HepG2 (cell line): ENCODE data around the gene RPL18. TPM values are rescaled to one million over a fixed set of nuclear protein-coding genes. Genes with fewer than 3 reads are reported as not detected.

Source experiments
- ATAC-seq: fragments of 200-7000 bp; cut with Tn5 transposase; 3 replicates; pipeline ENCODE4 v1.9.1; 2020; ENCODE audit warnings: mild to moderate bottlenecking, moderate library complexity
- BruUV-seq: library from RNA; stranded (reverse); fragments of 400-500 nt; replicated peaks from 2 replicates; lab custom pipeline; 2021; lab: Mats Ljungman, UMichigan
- CTCF ChIA-PET: fragments of 300-600 bp; formaldehyde crosslinking; extraction: SDS; loops from one replicate; lab custom pipeline; 2021; ENCODE audit warnings: low total read pairs, inconsistent platforms, low intra/inter-chr PET ratio; lab: Yijun Ruan, JAX
- POLR2A ChIA-PET: fragments of 350-600 bp; sonication (Branson Sonifier 250); formaldehyde crosslinking; loops from one replicate; lab custom pipeline; 2020; ENCODE audit warnings: antibody characterized with exemption, inconsistent platforms; lab: Yijun Ruan, JAX
- DNase-seq: peaks from one replicate; pipeline ENCODE4 v3.0.0-alpha.2; 2015; ENCODE audit warnings: low spot score
- FAIRE-seq: peaks from 3 replicates; lab custom pipeline; 2011; peaks lifted over from hg19 to GRCh38; lab: Jason Lieb, UNC
- H2AFZ ChIP-seq: one replicate; pipeline ENCODE4 v1.6.1; 2011; ENCODE audit warnings: low read length, inconsistent platforms
- H3K27ac ChIP-seq: fragments of 300-600 bp; 3 replicates; pipeline ENCODE4 v1.8.0; 2011; ENCODE audit warnings: mixed run types, mild to moderate bottlenecking, mixed read lengths, low read length, inconsistent platforms; ENCODE audit not compliant: insufficient read depth; ENCODE audit errors: extremely low read length
- H3K27me3 ChIP-seq, 2 experiments: fragments of 200-600 bp in 1 of 2; 2 replicates in 1 of 2; 3 replicates in 1 of 2; pipeline versions ENCODE4 v1.6.0 to v1.8.0; 2011; ENCODE audit warnings: low read length in 2 of 2, mild to moderate bottlenecking in 2 of 2, moderate library complexity in 2 of 2, inconsistent platforms in 1 of 2; ENCODE audit not compliant: insufficient read depth in 2 of 2, control insufficient read depth in 1 of 2
- H3K36me3 ChIP-seq, 2 experiments: fragments of 200-600 bp in 1 of 2; replicated peaks in 1 of 2; 2 replicates in 1 of 2; 3 replicates in 1 of 2; pipeline versions ENCODE4 v1.5.1 to v1.8.0; 2011; ENCODE audit warnings: low read length in 2 of 2, inconsistent platforms in 1 of 2; ENCODE audit not compliant: insufficient read depth in 2 of 2, control insufficient read depth in 1 of 2
- H3K4me1 ChIP-seq: 2 replicates; pipeline ENCODE4 v1.5.1; 2012; ENCODE audit warnings: low read length, inconsistent platforms; ENCODE audit not compliant: insufficient read depth
- H3K4me2 ChIP-seq: 2 replicates; pipeline ENCODE4 v1.6.0; 2011; ENCODE audit warnings: low read depth, low read length, inconsistent platforms
- H3K4me3 ChIP-seq, 3 experiments: fragments of 200-600 bp in 1 of 3; sonication (generic), shearing (Covaris generic) in 1 of 3; replicated peaks in 1 of 3; 2 replicates each; pipeline ENCODE4 v1.5.1; 2011 to 2016; ENCODE audit warnings: low read length in 3 of 3, inconsistent platforms in 2 of 3, low read depth in 2 of 3, mild to moderate bottlenecking in 2 of 3, control low read depth in 1 of 3, mixed read lengths in 1 of 3; ENCODE audit not compliant: insufficient read depth in 1 of 3
- H3K79me2 ChIP-seq: one replicate; pipeline ENCODE4 v1.6.1; 2011; ENCODE audit warnings: low read length, inconsistent platforms; ENCODE audit not compliant: insufficient read depth
- H3K9ac ChIP-seq: 2 replicates; pipeline ENCODE4 v1.6.0; 2011; ENCODE audit warnings: mild to moderate bottlenecking, low read depth, low read length, inconsistent platforms; ENCODE audit not compliant: insufficient read depth
- H3K9me3 ChIP-seq: 2 replicates; pipeline ENCODE4 v1.5.1; 2012; ENCODE audit warnings: mild to moderate bottlenecking, low read length
- H4K20me1 ChIP-seq: 2 replicates; pipeline ENCODE4 v1.6.0; 2011; ENCODE audit warnings: inconsistent platforms, mild to moderate bottlenecking, low read length, moderate library complexity; ENCODE audit not compliant: insufficient read depth
- ATF7 ChIP-seq, 2 experiments: fragments of 450-650 bp in 1 of 2; sonication (generic) in 1 of 2; formaldehyde crosslinking in 1 of 2; IDR thresholded peaks; 2 replicates each; pipeline versions ENCODE4 v1.4.0 to v1.6.1; 2016 to 2020; ENCODE audit warnings: antibody characterized with exemption in 1 of 2, mild to moderate bottlenecking in 1 of 2, missing genetic modification reagents in 1 of 2
- CREM ChIP-seq, 2 experiments: sonication (generic) in 1 of 2; formaldehyde crosslinking in 1 of 2; IDR thresholded peaks; 2 replicates each; pipeline versions ENCODE4 v1.4.0 to v1.6.1; 2016 to 2020; ENCODE audit warnings: antibody characterized with exemption in 1 of 2, mild to moderate bottlenecking in 1 of 2, missing genetic modification reagents in 1 of 2
- EED ChIP-seq: sonication (generic); formaldehyde crosslinking; IDR thresholded peaks from 2 replicates; pipeline ENCODE4 v1.5.0; 2020; ENCODE audit warnings: mild to moderate bottlenecking, missing genetic modification reagents
- FOXC1 ChIP-seq: sonication (generic); formaldehyde crosslinking; IDR thresholded peaks from 2 replicates; pipeline ENCODE4 v1.8.0; 2022; ENCODE audit warnings: mild to moderate bottlenecking, missing genetic modification reagents, borderline replicate concordance
- HOXA7 ChIP-seq: sonication (generic); formaldehyde crosslinking; IDR thresholded peaks from 2 replicates; pipeline ENCODE4 v1.8.1; 2022; ENCODE audit warnings: mild to moderate bottlenecking, missing genetic modification reagents, moderate library complexity
- MEIS2 ChIP-seq: sonication (generic); formaldehyde crosslinking; IDR thresholded peaks from 2 replicates; pipeline ENCODE4 v1.9.0; 2021; ENCODE audit warnings: mild to moderate bottlenecking, missing genetic modification reagents
- NFKBIZ ChIP-seq: IDR thresholded peaks from 2 replicates; pipeline ENCODE4 v1.6.1; 2018; ENCODE audit warnings: missing genetic modification reagents, missing compliant biosample characterization
- NFYB ChIP-seq: sonication (generic); formaldehyde crosslinking; IDR thresholded peaks from 2 replicates; pipeline ENCODE4 v1.4.0; 2020; ENCODE audit warnings: missing genetic modification reagents
- PHF5A ChIP-seq: IDR thresholded peaks from one replicate; pipeline ENCODE4 v1.6.1; 2018; ENCODE audit warnings: low read depth, missing genetic modification reagents; ENCODE audit not compliant: unreplicated experiment
- REPIN1 ChIP-seq: sonication (generic); formaldehyde crosslinking; IDR thresholded peaks from 2 replicates; pipeline ENCODE4 v1.8.0; 2022; ENCODE audit warnings: missing genetic modification reagents, low read depth, mild to moderate bottlenecking, borderline replicate concordance
- RFXAP ChIP-seq: sonication (generic); formaldehyde crosslinking; IDR thresholded peaks from 2 replicates; pipeline ENCODE4 v1.4.0; 2020; ENCODE audit warnings: missing genetic modification reagents, borderline replicate concordance
- SMAD1 ChIP-seq: sonication (generic); formaldehyde crosslinking; IDR thresholded peaks from 2 replicates; pipeline ENCODE4 v1.4.0; 2020; ENCODE audit warnings: missing genetic modification reagents, low read depth, mild to moderate bottlenecking, borderline replicate concordance
- TP53 ChIP-seq: sonication (generic); formaldehyde crosslinking; conservative IDR thresholded peaks from 2 replicates; pipeline ENCODE4 v1.4.0; 2020; ENCODE audit warnings: missing genetic modification reagents
- ZNF451 ChIP-seq: sonication (generic); formaldehyde crosslinking; IDR thresholded peaks from 2 replicates; pipeline ENCODE4 v1.5.0; 2020; ENCODE audit warnings: mild to moderate bottlenecking, missing genetic modification reagents
- ZNF563 ChIP-seq: sonication (generic); formaldehyde crosslinking; IDR thresholded peaks from 2 replicates; pipeline ENCODE4 v1.8.0; 2022; ENCODE audit warnings: mild to moderate bottlenecking, moderate library complexity, missing genetic modification reagents
- WGBS: methylation state at CpG from one replicate; pipeline ENCODE4 v1.1.6; 2017; ENCODE audit warnings: low lambda C conversion rate; 5-methylcytosine and 5-hydroxymethylcytosine counted together
- in situ Hi-C: cut with HindIII; loops from 2 replicates; pipeline ENCODE4 v1.10.0; 2017; ENCODE audit warnings: low pct_unique_long_range_greater_than_20kb; ENCODE audit not compliant: extremely low pct_ligation_motif_present
- intact Hi-C: fragments of 100-400 bp; cut with micrococcal nuclease; formaldehyde crosslinking; loops from one replicate; pipeline ENCODE4 v1.10.0; 2022; ENCODE audit not compliant: unreplicated experiment
- polyA plus RNA-seq, 8 experiments: library from polyadenylated mRNA; depleted of rRNA in 3 of 8; stranded (reverse) in 7 of 8; unstranded in 1 of 8; fragments of >200 nt; fragmentation: Illumina TruSeq in 4 of 8; extraction: Trizol in 4 of 8; gene quantifications; 2 replicates each; pipeline versions ENCODE4 v1.2.1 to v1.2.3, GENCODE V29; 2011 to 2016; ENCODE audit warnings: low read depth in 4 of 8, missing spikeins in 1 of 8, mixed read lengths in 1 of 8; ENCODE audit not compliant: insufficient read depth in 1 of 8
- total RNA-seq, 5 experiments: library from RNA; depleted of rRNA; stranded (reverse); fragments of >200 nt; fragmentation: Illumina TruSeq; extraction: Trizol; gene quantifications; 2 replicates each; pipeline ENCODE4 v1.2.3, GENCODE V29; 2016; ENCODE audit warnings: low read depth in 1 of 5
- TF ChIP-seq, protein P1 (sequence below): sonication (generic); formaldehyde crosslinking; IDR thresholded peaks from 2 replicates; pipeline ENCODE4 v1.4.0; 2020; ENCODE audit warnings: mild to moderate bottlenecking, missing genetic modification reagents
- TF ChIP-seq, protein P2 (sequence below): sonication (generic); formaldehyde crosslinking; IDR thresholded peaks from 2 replicates; pipeline ENCODE4 v1.4.0; 2020; ENCODE audit warnings: mild to moderate bottlenecking, missing genetic modification reagents
- TF ChIP-seq, protein P3 (sequence below): sonication (generic); formaldehyde crosslinking; IDR thresholded peaks from 2 replicates; pipeline ENCODE4 v1.5.0; 2020; ENCODE audit warnings: missing genetic modification reagents
- TF ChIP-seq, protein P4 (sequence below): IDR thresholded peaks from 2 replicates; pipeline ENCODE4 v1.6.1; 2016; ENCODE audit warnings: missing compliant biosample characterization, missing genetic modification reagents, borderline replicate concordance

RPL18 gene
- total and polyA plus RNA-seq, 2 of the 13 experiments (the other 11 are each of a cell fraction or from before 2014, with no cell fraction given): 1,485 to 1,639 TPM

DNA sequence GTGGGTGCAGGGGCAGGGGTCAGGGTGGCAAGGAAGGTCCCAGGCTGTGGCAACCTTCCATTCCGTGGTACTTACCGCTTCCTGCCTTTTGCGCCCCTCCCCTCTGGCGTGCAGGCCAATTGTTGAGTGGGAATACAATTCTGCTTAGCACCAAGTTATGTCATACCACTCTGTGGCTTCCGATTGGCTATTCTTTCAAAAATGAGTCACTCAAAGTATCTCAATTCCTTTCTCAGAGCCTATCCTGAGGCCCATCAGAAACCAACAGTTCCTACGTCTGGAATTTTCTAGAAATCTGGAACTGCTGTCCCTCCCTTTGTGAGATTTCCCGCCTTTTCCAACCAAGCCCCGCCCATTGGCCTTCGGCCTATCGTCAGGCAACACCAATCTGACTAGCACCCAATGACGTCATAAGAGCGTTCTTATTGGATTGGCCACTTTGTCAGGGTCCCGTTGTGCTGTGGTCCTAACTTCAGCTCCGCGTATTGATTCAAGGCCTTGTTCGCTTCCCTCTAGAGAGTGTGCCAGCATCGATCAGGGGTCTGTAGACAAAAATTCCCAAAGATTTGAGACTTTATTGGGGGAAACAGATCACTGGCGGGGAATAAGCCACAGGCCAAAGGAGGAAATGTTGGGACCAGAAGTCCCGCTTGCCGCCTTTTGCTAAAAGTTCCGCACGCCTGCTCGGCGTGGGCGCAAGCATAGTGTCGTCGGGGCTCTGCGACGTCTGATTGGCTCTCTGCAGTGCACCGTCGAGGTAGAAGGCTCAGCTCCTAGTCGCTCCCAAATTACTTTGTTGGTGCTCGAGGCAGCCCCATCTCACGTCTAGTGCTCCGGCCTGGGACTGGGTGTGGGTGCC, 42.1 kb upstream of the RPL18 start:
- Histone ChIP-seq H3K79me2 (no peaks in the 10 kb centered on the region), H3K4me2 (no peak overlapping the region), H4K20me1 (no peaks in the 10 kb centered on the region), H3K4me3 (no peak overlapping the region), H3K4me1 (no peaks in the 10 kb centered on the region), H2AFZ (no peak overlapping the region), H3K9me3 (no peaks in the 10 kb centered on the region), H3K9ac (no peak overlapping the region), H3K27ac (no peak overlapping the region), H3K27me3 (peaks cover 1 to 6% of the 10 kb centered on the region in 2 experiments; a peak in 2 of 5 replicates), H3K36me3 (no peaks in the 10 kb centered on the region)
- WGBS: 68% methylated on average over 32 of the region's 35 CpGs
- ChIA-PET CTCF (interaction anchor here (0.7 kb wide), 1 partner anchor 23 kb away, joined by 3 read pairs; no protein-coding TSS in a partner anchor), POLR2A (no interaction called here)
- peak; percentile 58 for FAIRE-seq
- in situ Hi-C loops (no loop called here), intact Hi-C loops (no loop called here)
- ATAC-seq: peak; percentile 74
- DNase-seq: peak; percentile 66
- no TSS peak for BruUV-seq
- TF ChIP-seq CREM (IDR thresholded peaks at IDR 0.05): peak; percentile 81
- no peak for TF ChIP-seq CREM (CRISPR knock-in tag; IDR thresholded peaks at IDR 0.05)
- 0 out of 2 replicates have a peak, but pooled peaks have one; percentile 27 for TF ChIP-seq NFKBIZ (CRISPR knock-in tag)
- no peak for TF ChIP-seq SMAD1 (CRISPR knock-in tag)
- no peak for TF ChIP-seq ZNF563 (CRISPR knock-in tag)
- TF ChIP-seq RFXAP: peak; percentile 99
- TF ChIP-seq TP53 (CRISPR knock-in tag): no peak
- peak; percentile 98 for TF ChIP-seq ATF7 (IDR thresholded peaks at IDR 0.05)
- no peak for TF ChIP-seq ATF7 (CRISPR knock-in tag; IDR thresholded peaks at IDR 0.05)
- TF ChIP-seq, protein P1, sequence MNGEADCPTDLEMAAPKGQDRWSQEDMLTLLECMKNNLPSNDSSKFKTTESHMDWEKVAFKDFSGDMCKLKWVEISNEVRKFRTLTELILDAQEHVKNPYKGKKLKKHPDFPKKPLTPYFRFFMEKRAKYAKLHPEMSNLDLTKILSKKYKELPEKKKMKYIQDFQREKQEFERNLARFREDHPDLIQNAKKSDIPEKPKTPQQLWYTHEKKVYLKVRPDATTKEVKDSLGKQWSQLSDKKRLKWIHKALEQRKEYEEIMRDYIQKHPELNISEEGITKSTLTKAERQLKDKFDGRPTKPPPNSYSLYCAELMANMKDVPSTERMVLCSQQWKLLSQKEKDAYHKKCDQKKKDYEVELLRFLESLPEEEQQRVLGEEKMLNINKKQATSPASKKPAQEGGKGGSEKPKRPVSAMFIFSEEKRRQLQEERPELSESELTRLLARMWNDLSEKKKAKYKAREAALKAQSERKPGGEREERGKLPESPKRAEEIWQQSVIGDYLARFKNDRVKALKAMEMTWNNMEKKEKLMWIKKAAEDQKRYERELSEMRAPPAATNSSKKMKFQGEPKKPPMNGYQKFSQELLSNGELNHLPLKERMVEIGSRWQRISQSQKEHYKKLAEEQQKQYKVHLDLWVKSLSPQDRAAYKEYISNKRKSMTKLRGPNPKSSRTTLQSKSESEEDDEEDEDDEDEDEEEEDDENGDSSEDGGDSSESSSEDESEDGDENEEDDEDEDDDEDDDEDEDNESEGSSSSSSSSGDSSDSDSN (CRISPR knock-in tag): no peak
- no peak for TF ChIP-seq MEIS2
- no peak for TF ChIP-seq FOXC1
- TF ChIP-seq, protein P2, sequence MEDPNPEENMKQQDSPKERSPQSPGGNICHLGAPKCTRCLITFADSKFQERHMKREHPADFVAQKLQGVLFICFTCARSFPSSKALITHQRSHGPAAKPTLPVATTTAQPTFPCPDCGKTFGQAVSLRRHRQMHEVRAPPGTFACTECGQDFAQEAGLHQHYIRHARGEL: no peak
- TF ChIP-seq PHF5A (CRISPR knock-in tag): no peak
- no peak for TF ChIP-seq HOXA7 (CRISPR knock-in tag)
- no peak for TF ChIP-seq REPIN1
- TF ChIP-seq, protein P3, sequence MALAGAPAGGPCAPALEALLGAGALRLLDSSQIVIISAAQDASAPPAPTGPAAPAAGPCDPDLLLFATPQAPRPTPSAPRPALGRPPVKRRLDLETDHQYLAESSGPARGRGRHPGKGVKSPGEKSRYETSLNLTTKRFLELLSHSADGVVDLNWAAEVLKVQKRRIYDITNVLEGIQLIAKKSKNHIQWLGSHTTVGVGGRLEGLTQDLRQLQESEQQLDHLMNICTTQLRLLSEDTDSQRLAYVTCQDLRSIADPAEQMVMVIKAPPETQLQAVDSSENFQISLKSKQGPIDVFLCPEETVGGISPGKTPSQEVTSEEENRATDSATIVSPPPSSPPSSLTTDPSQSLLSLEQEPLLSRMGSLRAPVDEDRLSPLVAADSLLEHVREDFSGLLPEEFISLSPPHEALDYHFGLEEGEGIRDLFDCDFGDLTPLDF (CRISPR knock-in tag): peak; percentile 51; the same call in 1 of the 2 replicates
- TF ChIP-seq NFYB (CRISPR knock-in tag): peak; percentile 80
- TF ChIP-seq ZNF451 (CRISPR knock-in tag): no peak
- TF ChIP-seq, protein P4, sequence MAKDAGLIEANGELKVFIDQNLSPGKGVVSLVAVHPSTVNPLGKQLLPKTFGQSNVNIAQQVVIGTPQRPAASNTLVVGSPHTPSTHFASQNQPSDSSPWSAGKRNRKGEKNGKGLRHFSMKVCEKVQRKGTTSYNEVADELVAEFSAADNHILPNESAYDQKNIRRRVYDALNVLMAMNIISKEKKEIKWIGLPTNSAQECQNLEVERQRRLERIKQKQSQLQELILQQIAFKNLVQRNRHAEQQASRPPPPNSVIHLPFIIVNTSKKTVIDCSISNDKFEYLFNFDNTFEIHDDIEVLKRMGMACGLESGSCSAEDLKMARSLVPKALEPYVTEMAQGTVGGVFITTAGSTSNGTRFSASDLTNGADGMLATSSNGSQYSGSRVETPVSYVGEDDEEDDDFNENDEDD (CRISPR knock-in tag): peak; percentile 60; the same call in 1 of the 2 replicates
- no peak for TF ChIP-seq EED (CRISPR knock-in tag)
